HFFc6 (cell line): ENCODE results near the gene KLK13. TPM values are rescaled to one million over a fixed set of nuclear protein-coding genes. Genes with fewer than 3 reads are reported as not detected.

Experiments used
- DNase-seq: peaks from one replicate; pipeline ENCODE4 v3.0.0-alpha.2; 2018
- H3K27ac Mint-ChIP-seq: 2 replicates; pipeline ENCODE4 v1.8.0; 2020; ENCODE audit warnings: mild to moderate bottlenecking, mixed read lengths
- H3K27me3 Mint-ChIP-seq: 2 replicates; pipeline ENCODE4 v1.8.0; 2021; ENCODE audit warnings: mild to moderate bottlenecking, moderate library complexity, mixed read lengths; ENCODE audit not compliant: insufficient read depth
- H3K36me3 Mint-ChIP-seq: 2 replicates; pipeline ENCODE4 v1.8.0; 2021; ENCODE audit warnings: low read depth, mixed read lengths
- H3K4me1 Mint-ChIP-seq: 2 replicates; pipeline ENCODE4 v1.8.0; 2020; ENCODE audit warnings: low read depth, mixed read lengths
- H3K4me3 Mint-ChIP-seq: 2 replicates; pipeline ENCODE4 v1.8.0; 2020; ENCODE audit warnings: mild to moderate bottlenecking, moderate library complexity, mixed read lengths
- H3K9me3 Mint-ChIP-seq: 2 replicates; pipeline ENCODE4 v1.8.0; 2020; ENCODE audit warnings: mild to moderate bottlenecking, mixed read lengths
- total RNA-seq, 6 experiments: library from RNA; stranded (reverse); fragmentation: NEBNext Ultra II Directional; extraction: Animal tissue kit (Norgen Biotek cat#: 25700); gene quantifications; 2 replicates in 1 of 6; 3 replicates in 5 of 6; pipeline ENCODE4 v1.2.3, GENCODE V29; 2021
- TF ChIP-seq, protein P1 (sequence below): fragments of 200-600 bp; sonication (generic); IDR thresholded peaks from 2 replicates; pipeline ENCODE4 v1.5.0; 2021; ENCODE audit warnings: antibody characterized with exemption, mild to moderate bottlenecking

KLK13 gene
- total RNA-seq, 6 experiments from 2014 or later, result not detected

DNA sequence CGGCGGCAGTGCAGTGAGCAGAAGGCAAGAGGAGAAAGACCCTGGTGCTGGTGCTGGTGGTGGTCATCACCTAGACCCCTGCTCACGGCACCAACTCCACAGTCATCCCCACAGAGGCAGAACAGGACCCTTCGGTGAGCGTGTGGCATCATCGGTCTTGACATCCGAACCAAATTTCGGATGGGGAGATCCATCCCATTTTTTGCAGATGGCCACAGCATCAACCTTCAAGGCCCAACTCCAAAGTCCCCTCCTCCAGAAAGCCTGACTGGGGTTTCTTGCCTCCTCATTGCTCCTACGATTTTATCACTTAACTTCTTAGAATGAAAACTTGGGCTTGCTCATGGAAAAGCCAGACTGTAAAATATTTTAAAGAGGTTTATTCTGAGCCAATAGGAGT, 21.4 kb downstream of the KLK13 start:
- H3K4me1 Mint-ChIP-seq, result no peaks in the 10 kb centered on the region
- H3K27ac Mint-ChIP-seq, result no peak overlapping the region
- TF ChIP-seq, protein P1, sequence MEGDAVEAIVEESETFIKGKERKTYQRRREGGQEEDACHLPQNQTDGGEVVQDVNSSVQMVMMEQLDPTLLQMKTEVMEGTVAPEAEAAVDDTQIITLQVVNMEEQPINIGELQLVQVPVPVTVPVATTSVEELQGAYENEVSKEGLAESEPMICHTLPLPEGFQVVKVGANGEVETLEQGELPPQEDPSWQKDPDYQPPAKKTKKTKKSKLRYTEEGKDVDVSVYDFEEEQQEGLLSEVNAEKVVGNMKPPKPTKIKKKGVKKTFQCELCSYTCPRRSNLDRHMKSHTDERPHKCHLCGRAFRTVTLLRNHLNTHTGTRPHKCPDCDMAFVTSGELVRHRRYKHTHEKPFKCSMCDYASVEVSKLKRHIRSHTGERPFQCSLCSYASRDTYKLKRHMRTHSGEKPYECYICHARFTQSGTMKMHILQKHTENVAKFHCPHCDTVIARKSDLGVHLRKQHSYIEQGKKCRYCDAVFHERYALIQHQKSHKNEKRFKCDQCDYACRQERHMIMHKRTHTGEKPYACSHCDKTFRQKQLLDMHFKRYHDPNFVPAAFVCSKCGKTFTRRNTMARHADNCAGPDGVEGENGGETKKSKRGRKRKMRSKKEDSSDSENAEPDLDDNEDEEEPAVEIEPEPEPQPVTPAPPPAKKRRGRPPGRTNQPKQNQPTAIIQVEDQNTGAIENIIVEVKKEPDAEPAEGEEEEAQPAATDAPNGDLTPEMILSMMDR, result no peak
- H3K9me3 Mint-ChIP-seq, result peaks cover 19% of the 10 kb centered on the region
- DNase-seq, result no peak
- peaks cover 2% of the 10 kb centered on the region for H3K27me3 Mint-ChIP-seq
- H3K36me3 Mint-ChIP-seq, result no peaks in the 10 kb centered on the region
- no peak overlapping the region for H3K4me3 Mint-ChIP-seq

- Mint-ChIP-seq H3K27ac (no peak overlapping the region), H3K9me3 (peaks cover 24% of the 10 kb centered on the region; the same call in 1 of the 2 replicates), H3K4me3 (no peak overlapping the region), H3K36me3 (no peaks in the 10 kb centered on the region), H3K27me3 (no peaks in the 10 kb centered on the region; the same call in 1 of the 2 replicates), H3K4me1 (no peaks in the 10 kb centered on the region)
- DNase-seq, result no peak
- TF ChIP-seq, protein P1, result no peak
Observed at GRCh38 chr19:51040151-51040550, 24.7 kb downstream of the KLK13 start.

GRCh38 chr19:51036519-51036918, 28.4 kb downstream of the KLK13 start:
- Mint-ChIP-seq H3K27ac (no peak overlapping the region), H3K4me3 (no peak overlapping the region), H3K4me1 (no peaks in the 10 kb centered on the region), H3K27me3 (peaks cover 2% of the 10 kb centered on the region), H3K36me3 (peaks cover 11% of the 10 kb centered on the region), H3K9me3 (peaks cover 39% of the 10 kb centered on the region)
- TF ChIP-seq, protein P1, result no peak
- no peak for DNase-seq

- Mint-ChIP-seq H3K36me3 (peaks cover 18% of the 10 kb centered on the region), H3K9me3 (peaks cover 47% of the 10 kb centered on the region), H3K27me3 (peaks cover 5% of the 10 kb centered on the region), H3K4me1 (no peaks in the 10 kb centered on the region), H3K27ac (no peak within 1 kb of the TSS), H3K4me3 (no peak within 1 kb of the TSS)
- no peak for DNase-seq
- TF ChIP-seq, protein P1, result no peak
Observed at GRCh38 chr19:51034704-51035103, 30.2 kb downstream of the KLK13 start, which contains the start of gene KLK12. TSS of gene KLK12 (minus strand) at chr19:51035002. CDS start at chr19:51034621, 381 bp downstream.

DNA sequence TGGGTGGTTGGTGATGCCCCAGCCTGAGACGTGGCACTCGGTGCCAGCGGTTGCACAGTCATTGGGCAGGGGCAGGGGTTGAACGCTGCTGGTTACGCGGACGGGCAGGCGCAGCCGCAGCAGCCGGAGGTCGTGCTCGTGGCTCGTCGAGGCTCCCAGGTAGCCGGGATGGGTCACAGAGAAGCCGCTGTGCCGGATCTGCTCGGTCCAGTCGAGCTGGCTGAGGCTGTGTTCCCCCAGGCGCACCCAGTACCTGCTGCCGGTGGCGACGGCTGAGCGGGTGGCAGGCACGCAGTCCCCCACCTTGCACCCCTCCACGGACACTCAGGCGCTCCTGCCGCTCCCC, 33.0 kb downstream of the KLK13 start:
- Mint-ChIP-seq H3K27me3 (peaks cover 9% of the 10 kb centered on the region), H3K4me1 (no peaks in the 10 kb centered on the region), H3K27ac (no peak overlapping the region), H3K9me3 (peaks cover 50% of the 10 kb centered on the region), H3K4me3 (no peak overlapping the region), H3K36me3 (peaks cover 18% of the 10 kb centered on the region)
- DNase-seq, result no peak
- TF ChIP-seq, protein P1, result no peak
